ENCODE data around the gene LIFR. TPM values are rescaled to one million over a fixed set of nuclear protein-coding genes. Genes with fewer than 3 reads are reported as not detected.

The LIFR gene
- total RNA-seq, 1 experiment from 2014 or later = 47.9 TPM

- Histone ChIP-seq H3K4me3 (ENCODE audit: low read depth, low read length, poor library complexity, severe bottlenecking) (no peak overlapping the region), H3K27ac (ENCODE audit: low read depth, low read length, poor library complexity, severe bottlenecking) (no peak overlapping the region), H3K36me3 (ENCODE audit: insufficient read depth, low read length, poor library complexity, severe bottlenecking) (no peaks in the 10 kb centered on the region), H3K27me3 (replicated peaks; ENCODE audit: insufficient read depth, low read depth, low read length, poor library complexity) (no peaks in the 10 kb centered on the region), H3K4me1 (ENCODE audit: insufficient read depth, low read length, poor library complexity, severe bottlenecking) (no peaks in the 10 kb centered on the region), H3K9me3 (ENCODE audit: low read depth, low read length, poor library complexity, severe bottlenecking) (no peaks in the 10 kb centered on the region)
- no peak for TF ChIP-seq CTCF (conservative IDR thresholded peaks at IDR 0.05; ENCODE audit: low read depth, low read length)
- no peak for TF ChIP-seq EZH2 (IDR thresholded peaks at IDR 0.05; ENCODE audit: borderline replicate concordance, low read depth, low read length, poor library complexity, severe bottlenecking)
- ChIA-PET CTCF (interaction anchor here (0.7 kb wide), 1 partner anchor 348 kb away, joined by 3 read pairs; no protein-coding TSS in a partner anchor), POLR2A (ENCODE audit: low non-redundant PET) (no interaction called here)
- DNase-seq (ENCODE audit: low spot score) = no peak
- intact Hi-C loops (cut with micrococcal nuclease; ENCODE audit: unreplicated experiment) = no loop called here
- BruUV-seq (replicated peaks) = no TSS peak
Measured at GRCh38 chr5:38581597-38581996, 25.2 kb upstream of the LIFR start.

- POLR2A ChIA-PET (ENCODE audit: low non-redundant PET) = no interaction called here
Measured at GRCh38 chr5:38579105-38579504, 22.7 kb upstream of the LIFR start.

GRCh38 chr5:38576961-38577684, 20.7 kb upstream of the LIFR start:
- no peaks in the 10 kb centered on the region for H3K27me3 ChIP-seq (replicated peaks; ENCODE audit: insufficient read depth, low read depth, low read length, poor library complexity)
- no peaks in the 10 kb centered on the region for H3K9me3 ChIP-seq (ENCODE audit: low read depth, low read length, poor library complexity, severe bottlenecking)
- intact Hi-C loops (cut with micrococcal nuclease; ENCODE audit: unreplicated experiment) = no loop called here
- DNase-seq (ENCODE audit: low spot score) = no peak
- POLR2A ChIA-PET (ENCODE audit: low non-redundant PET) = no interaction called here
- CTCF ChIA-PET = no interaction called here
- H3K4me3 ChIP-seq (ENCODE audit: low read depth, low read length, poor library complexity, severe bottlenecking) = no peak overlapping the region
- H3K36me3 ChIP-seq (ENCODE audit: insufficient read depth, low read length, poor library complexity, severe bottlenecking) = no peaks in the 10 kb centered on the region
- no peak overlapping the region for H3K27ac ChIP-seq (ENCODE audit: low read depth, low read length, poor library complexity, severe bottlenecking)
- TF ChIP-seq EZH2 (IDR thresholded peaks at IDR 0.05; ENCODE audit: borderline replicate concordance, low read depth, low read length, poor library complexity, severe bottlenecking) (no peak), CTCF (conservative IDR thresholded peaks at IDR 0.05; ENCODE audit: low read depth, low read length) (no peak)
- no peaks in the 10 kb centered on the region for H3K4me1 ChIP-seq (ENCODE audit: insufficient read depth, low read length, poor library complexity, severe bottlenecking)
- no TSS peak for BruUV-seq (replicated peaks)

More at GRCh38 chr5:38579105-38579504, 22.7 kb upstream of the LIFR start:
- no peaks in the 10 kb centered on the region for H3K36me3 ChIP-seq (ENCODE audit: insufficient read depth, low read length, poor library complexity, severe bottlenecking)
- CTCF ChIA-PET = no interaction called here
- no peak for TF ChIP-seq CTCF (conservative IDR thresholded peaks at IDR 0.05; ENCODE audit: low read depth, low read length)
- TF ChIP-seq EZH2 (IDR thresholded peaks at IDR 0.05; ENCODE audit: borderline replicate concordance, low read depth, low read length, poor library complexity, severe bottlenecking) = no peak
- no peak for DNase-seq (ENCODE audit: low spot score)
- BruUV-seq (replicated peaks) = no TSS peak
- H3K27me3 ChIP-seq (replicated peaks; ENCODE audit: insufficient read depth, low read depth, low read length, poor library complexity) = no peaks in the 10 kb centered on the region
- intact Hi-C loops (cut with micrococcal nuclease; ENCODE audit: unreplicated experiment) = no loop called here
- H3K27ac ChIP-seq (ENCODE audit: low read depth, low read length, poor library complexity, severe bottlenecking) = no peak overlapping the region
- no peak overlapping the region for H3K4me3 ChIP-seq (ENCODE audit: low read depth, low read length, poor library complexity, severe bottlenecking)
- H3K9me3 ChIP-seq (ENCODE audit: low read depth, low read length, poor library complexity, severe bottlenecking) = no peaks in the 10 kb centered on the region
- no peaks in the 10 kb centered on the region for H3K4me1 ChIP-seq (ENCODE audit: insufficient read depth, low read length, poor library complexity, severe bottlenecking)

Measured in A673 (cell line).